Measurements from ENCODE around the gene PTGR2.
"Not testable (repeated sequence)": the region's sequence is repeated elsewhere in the genome, so short reads cannot be mapped to it uniquely, and the experiment has no call there.

- TF ChIP-seq CTCF, POLR2A (IDR thresholded peaks at IDR 0.05): not testable (repeated sequence)
These were observed 13.2 kb upstream of the PTGR2 start for GRCh38 chr14:73838293-73839034.

Measured in thyroid gland (tissue), 4 donors.